GM12872 (cell line): ENCODE data around the gene CLHC1.

ENCODE experiments used
- TF ChIP-seq, protein P1 (sequence below): IDR thresholded peaks from 3 replicates; pipeline ENCODE4 v1.5.1; 2011; ENCODE audit warnings: low read depth, mild to moderate bottlenecking, low read length, moderate library complexity; ENCODE audit not compliant: insufficient read depth

CLHC1 gene

DNA sequence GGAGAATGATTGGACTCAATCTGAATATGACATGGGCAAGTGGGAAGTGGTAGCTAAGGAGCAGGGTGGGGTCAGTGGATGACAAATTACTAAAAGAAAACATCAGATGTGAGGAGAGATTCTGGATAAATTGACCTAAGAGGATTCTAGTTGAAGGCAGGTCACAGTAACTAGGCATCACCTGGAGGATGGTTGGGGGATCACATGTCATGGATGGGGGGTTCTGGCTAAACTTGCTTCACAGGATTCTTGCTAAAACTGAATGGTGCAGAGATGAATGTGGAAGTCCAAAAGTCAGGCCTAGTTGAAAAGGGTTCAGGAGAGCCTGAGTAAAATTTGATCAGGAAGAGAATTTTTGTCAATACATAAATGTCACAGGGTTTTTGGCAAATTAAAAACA is 18.3 kb downstream of the CLHC1 start:
- TF ChIP-seq, protein P1, sequence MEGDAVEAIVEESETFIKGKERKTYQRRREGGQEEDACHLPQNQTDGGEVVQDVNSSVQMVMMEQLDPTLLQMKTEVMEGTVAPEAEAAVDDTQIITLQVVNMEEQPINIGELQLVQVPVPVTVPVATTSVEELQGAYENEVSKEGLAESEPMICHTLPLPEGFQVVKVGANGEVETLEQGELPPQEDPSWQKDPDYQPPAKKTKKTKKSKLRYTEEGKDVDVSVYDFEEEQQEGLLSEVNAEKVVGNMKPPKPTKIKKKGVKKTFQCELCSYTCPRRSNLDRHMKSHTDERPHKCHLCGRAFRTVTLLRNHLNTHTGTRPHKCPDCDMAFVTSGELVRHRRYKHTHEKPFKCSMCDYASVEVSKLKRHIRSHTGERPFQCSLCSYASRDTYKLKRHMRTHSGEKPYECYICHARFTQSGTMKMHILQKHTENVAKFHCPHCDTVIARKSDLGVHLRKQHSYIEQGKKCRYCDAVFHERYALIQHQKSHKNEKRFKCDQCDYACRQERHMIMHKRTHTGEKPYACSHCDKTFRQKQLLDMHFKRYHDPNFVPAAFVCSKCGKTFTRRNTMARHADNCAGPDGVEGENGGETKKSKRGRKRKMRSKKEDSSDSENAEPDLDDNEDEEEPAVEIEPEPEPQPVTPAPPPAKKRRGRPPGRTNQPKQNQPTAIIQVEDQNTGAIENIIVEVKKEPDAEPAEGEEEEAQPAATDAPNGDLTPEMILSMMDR = no peak

DNA sequence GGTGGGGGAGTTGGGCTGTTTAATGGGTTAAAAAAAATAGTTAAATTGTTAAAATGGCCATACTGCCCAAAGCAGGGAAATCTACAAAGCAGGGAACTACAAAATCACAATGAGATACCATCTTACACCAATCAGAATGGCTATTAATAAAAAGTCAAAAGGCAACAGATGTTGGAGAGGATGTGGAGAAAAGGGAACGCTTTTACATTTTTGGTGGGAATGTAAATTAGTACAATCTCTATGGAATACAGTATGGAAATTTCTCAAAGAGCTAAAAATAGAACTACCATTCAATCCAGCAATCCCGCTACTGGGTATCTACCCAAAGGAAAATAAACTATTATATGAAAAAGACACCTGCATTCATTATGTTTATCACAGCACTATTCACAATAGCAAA is 27.1 kb downstream of the CLHC1 start:
- TF ChIP-seq, protein P1 = no peak

DNA sequence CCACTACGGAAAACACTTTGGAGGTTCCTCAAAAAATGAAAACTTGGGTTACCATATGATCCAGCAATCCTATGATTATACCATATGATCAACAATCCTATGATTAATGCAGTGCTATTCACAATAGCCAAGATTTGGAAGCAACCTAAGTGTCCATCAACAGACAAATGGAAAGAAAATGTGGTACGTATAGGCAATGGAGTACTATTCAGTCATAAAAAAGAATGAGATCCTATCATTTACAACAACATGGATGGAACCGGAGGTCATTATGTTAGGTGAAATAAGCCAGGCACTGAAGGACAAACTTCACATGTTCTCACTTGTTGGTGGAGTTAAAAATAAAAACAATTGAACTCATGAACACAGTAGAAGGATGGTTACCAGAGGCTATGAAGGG is 27.6 kb downstream of the CLHC1 start:
- TF ChIP-seq, protein P1 = no peak

DNA sequence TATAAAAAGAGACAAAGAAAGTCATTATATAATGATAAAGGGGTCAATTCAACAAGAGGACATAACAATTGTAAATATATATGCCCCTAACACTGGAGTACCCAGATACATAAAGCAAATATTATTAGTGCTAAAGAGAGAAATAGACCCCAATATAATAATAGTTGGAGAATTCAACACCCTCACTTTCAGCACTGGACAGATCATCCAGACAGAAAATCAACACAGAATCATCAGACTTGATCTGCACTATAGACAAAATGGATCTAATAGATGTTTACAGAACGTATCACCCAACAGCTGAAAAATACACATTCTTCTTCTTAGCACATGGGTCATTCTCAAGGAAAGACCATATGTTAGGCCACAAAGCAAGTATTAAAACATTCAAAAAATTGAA is 31.7 kb downstream of the CLHC1 start:
- TF ChIP-seq, protein P1 = no peak

DNA sequence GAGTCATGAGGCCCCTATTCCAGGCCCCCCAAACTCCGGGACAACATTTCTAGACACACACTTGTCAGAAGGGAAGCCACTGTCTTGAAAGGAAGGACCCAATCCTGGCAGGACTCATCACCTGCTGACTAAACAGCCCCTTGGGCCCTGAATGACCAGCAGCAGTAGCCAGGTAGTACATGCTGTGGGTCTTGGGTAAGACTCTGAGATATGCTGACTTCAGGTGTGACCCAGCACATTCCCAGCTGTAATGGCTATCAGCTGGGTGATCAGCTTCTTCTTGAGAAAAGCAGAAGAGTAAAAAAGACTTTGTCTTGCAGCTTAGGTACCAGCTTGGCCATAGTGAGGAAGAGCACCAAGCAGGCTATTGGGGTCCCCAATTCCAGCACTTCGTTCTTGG is 35.6 kb downstream of the CLHC1 start:
- TF ChIP-seq, protein P1 = no peak

DNA sequence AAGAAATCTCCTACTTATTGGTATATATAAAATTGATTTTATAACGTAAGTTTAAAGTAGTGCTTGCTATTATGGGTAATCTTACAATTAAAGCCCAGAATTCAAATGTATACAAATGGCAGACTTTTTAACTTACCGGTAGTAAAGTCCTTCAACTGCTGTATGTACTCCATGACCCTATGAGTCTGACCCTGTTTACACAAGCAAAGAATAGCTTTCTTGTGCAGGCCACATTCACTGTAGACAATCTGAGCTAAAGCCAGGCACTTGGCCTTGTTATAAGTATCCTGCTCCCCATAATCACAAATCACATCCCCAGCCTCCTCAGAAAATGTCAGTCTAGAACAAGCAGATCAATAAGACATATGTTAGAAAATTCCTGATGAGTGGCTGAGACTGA is 51.7 kb downstream of the CLHC1 start:
- TF ChIP-seq, protein P1 = no peak

DNA sequence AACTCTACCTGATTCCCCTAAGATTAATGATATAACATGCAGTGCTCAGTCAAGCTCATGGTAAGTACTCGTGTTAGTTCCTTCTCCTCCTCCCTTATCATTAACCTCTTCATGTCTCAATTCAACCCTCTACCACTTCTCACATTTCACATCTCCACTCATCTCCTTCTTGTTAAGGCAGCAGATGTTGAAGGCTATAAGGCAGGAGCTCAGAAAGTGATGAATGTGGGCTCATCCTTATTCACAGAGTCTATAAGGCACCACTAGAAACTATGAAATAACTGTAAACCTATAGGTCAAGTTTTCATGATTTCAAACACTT is 56.0 kb downstream of the CLHC1 start:
- TF ChIP-seq, protein P1 = no peak
